ENCODE data around the gene LRMDA.

The LRMDA gene

GRCh38 chr10:75987616-75988015, 556.2 kb downstream of the LRMDA start:
- peak; percentile 66 for DNase-seq (ENCODE audit: low read depth)
- TF ChIP-seq, protein P1, sequence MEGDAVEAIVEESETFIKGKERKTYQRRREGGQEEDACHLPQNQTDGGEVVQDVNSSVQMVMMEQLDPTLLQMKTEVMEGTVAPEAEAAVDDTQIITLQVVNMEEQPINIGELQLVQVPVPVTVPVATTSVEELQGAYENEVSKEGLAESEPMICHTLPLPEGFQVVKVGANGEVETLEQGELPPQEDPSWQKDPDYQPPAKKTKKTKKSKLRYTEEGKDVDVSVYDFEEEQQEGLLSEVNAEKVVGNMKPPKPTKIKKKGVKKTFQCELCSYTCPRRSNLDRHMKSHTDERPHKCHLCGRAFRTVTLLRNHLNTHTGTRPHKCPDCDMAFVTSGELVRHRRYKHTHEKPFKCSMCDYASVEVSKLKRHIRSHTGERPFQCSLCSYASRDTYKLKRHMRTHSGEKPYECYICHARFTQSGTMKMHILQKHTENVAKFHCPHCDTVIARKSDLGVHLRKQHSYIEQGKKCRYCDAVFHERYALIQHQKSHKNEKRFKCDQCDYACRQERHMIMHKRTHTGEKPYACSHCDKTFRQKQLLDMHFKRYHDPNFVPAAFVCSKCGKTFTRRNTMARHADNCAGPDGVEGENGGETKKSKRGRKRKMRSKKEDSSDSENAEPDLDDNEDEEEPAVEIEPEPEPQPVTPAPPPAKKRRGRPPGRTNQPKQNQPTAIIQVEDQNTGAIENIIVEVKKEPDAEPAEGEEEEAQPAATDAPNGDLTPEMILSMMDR (conservative IDR thresholded peaks at IDR 0.05; ENCODE audit: low read length): no peak
- H3K4me3 ChIP-seq (ENCODE audit: low read length): no peak overlapping the region

- TF ChIP-seq, protein P1 (conservative IDR thresholded peaks at IDR 0.05; ENCODE audit: low read length): no peak
- H3K4me3 ChIP-seq (ENCODE audit: low read length): no peak overlapping the region
- DNase-seq (ENCODE audit: low read depth): no peak
Measured at GRCh38 chr10:75994357-75995040, 563.1 kb downstream of the LRMDA start.

DNA sequence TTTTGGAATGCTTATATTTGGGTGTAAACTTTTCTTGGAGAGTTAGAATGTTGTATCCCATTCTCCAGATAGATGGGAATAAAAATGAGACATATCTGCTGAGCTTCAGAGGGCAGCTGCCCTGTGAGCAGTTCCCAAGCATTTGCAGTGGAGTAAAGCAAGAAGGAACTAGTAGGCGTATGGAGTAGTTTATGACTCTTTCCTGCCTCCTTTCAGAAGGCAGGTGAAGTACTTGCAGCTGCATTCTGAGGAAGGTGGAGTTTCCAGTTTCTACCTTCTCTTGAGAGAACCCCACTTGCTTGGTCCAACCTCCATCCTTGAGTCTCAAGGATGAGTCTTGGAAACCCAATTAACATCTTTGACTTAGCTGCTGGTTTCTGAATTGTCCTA, 563.6 kb downstream of the LRMDA start:
- H3K4me3 ChIP-seq (ENCODE audit: low read length): no peak overlapping the region
- TF ChIP-seq, protein P1 (conservative IDR thresholded peaks at IDR 0.05; ENCODE audit: low read length): no peak
- DNase-seq (ENCODE audit: low read depth): no peak

GRCh38 chr10:75995720-75996119, 564.3 kb downstream of the LRMDA start:
- no peak overlapping the region for H3K4me3 ChIP-seq (ENCODE audit: low read length)
- TF ChIP-seq, protein P1 (conservative IDR thresholded peaks at IDR 0.05; ENCODE audit: low read length): no peak
- no peak for DNase-seq (ENCODE audit: low read depth)

- DNase-seq (ENCODE audit: low read depth): no peak
- H3K4me3 ChIP-seq (ENCODE audit: low read length): no peak overlapping the region
- TF ChIP-seq, protein P1 (conservative IDR thresholded peaks at IDR 0.05; ENCODE audit: low read length): no peak
Measured at GRCh38 chr10:75999001-75999400, 567.6 kb downstream of the LRMDA start.

GRCh38 chr10:75999515-76000209, 568.2 kb downstream of the LRMDA start:
- no peak overlapping the region for H3K4me3 ChIP-seq (ENCODE audit: low read length)
- DNase-seq (ENCODE audit: low read depth): no peak
- TF ChIP-seq, protein P1 (conservative IDR thresholded peaks at IDR 0.05; ENCODE audit: low read length): no peak

GRCh38 chr10:76000550-76000949, 569.1 kb downstream of the LRMDA start:
- H3K4me3 ChIP-seq (ENCODE audit: low read length): no peak overlapping the region
- TF ChIP-seq, protein P1 (conservative IDR thresholded peaks at IDR 0.05; ENCODE audit: low read length): no peak
- DNase-seq (ENCODE audit: low read depth): no peak

Data from AG10803 (cell line).